ENCODE measurements around the gene GMPPA.

- TF ChIP-seq HNF4A (conservative IDR thresholded peaks at IDR 0.05) = no peak
- TF ChIP-seq CTCF (IDR thresholded peaks at IDR 0.05; ENCODE audit: low read depth, low read length, missing input control) = no peak
- TF ChIP-seq MAX (IDR thresholded peaks at IDR 0.05) = no peak
- TF ChIP-seq EGR1 (IDR thresholded peaks at IDR 0.05; ENCODE audit: low read depth in 2 of 2) = no peak
- TF ChIP-seq GABPA (IDR thresholded peaks at IDR 0.05 in 1 of 2, conservative IDR thresholded peaks at IDR 0.05 in 1 of 2) = no peak
- no peak for TF ChIP-seq RXRA (IDR thresholded peaks at IDR 0.05)
- no peak for TF ChIP-seq REST (IDR thresholded peaks at IDR 0.05)
- no peak for TF ChIP-seq TAF1 (conservative IDR thresholded peaks at IDR 0.05)
- TF ChIP-seq SP1 (IDR thresholded peaks at IDR 0.05) = no peak
- no peak for TF ChIP-seq ATF3 (IDR thresholded peaks at IDR 0.05)
- no peak for TF ChIP-seq YY1 (IDR thresholded peaks at IDR 0.05)
- TF ChIP-seq JUND (IDR thresholded peaks at IDR 0.05) = no peak
- TF ChIP-seq RAD21 (IDR thresholded peaks at IDR 0.05) = no peak
These were observed 55.7 kb downstream of the GMPPA start for GRCh38 chr2:219554350-219554749.

Measured in liver (tissue), 3 donors.